Type B pancreatic cell (in vitro differentiated cells): Measurements from ENCODE around the gene DHRS2. TPM values are rescaled to one million over a fixed set of nuclear protein-coding genes. Genes with fewer than 3 reads are reported as not detected.

Source experiments
- DNase-seq: peaks from one replicate; pipeline ENCODE4 v3.0.0; 2021; ENCODE audit warnings: mixed read lengths; ENCODE audit not compliant: unreplicated experiment; ENCODE audit errors: extremely low spot score
- H3K27ac Mint-ChIP-seq: 2 replicates; pipeline ENCODE4 v1.8.0; 2021; ENCODE audit warnings: mild to moderate bottlenecking, mixed read lengths
- H3K27me3 Mint-ChIP-seq: 2 replicates; pipeline ENCODE4 v1.8.0; 2021; ENCODE audit warnings: mixed read lengths
- H3K36me3 Mint-ChIP-seq: 2 replicates; pipeline ENCODE4 v1.8.0; 2021; ENCODE audit warnings: mixed read lengths
- H3K4me1 Mint-ChIP-seq: one replicate; pipeline ENCODE4 v1.8.0; 2021; ENCODE audit warnings: mixed read lengths; ENCODE audit not compliant: unreplicated experiment
- H3K4me3 Mint-ChIP-seq: 2 replicates; pipeline ENCODE4 v1.8.0; 2021; ENCODE audit warnings: mild to moderate bottlenecking, mixed read lengths
- H3K9me3 Mint-ChIP-seq: 2 replicates; pipeline ENCODE4 v1.8.0; 2021; ENCODE audit warnings: mixed read lengths
- CTCF ChIP-seq: fragments of 200-600 bp; sonication (generic); conservative IDR thresholded peaks from 2 replicates; pipeline ENCODE4 v1.5.0; 2021; ENCODE audit warnings: antibody characterized with exemption, mild to moderate bottlenecking
- total RNA-seq: library from RNA; stranded (reverse); gene quantifications from 2 replicates; pipeline ENCODE4 v1.2.1, GENCODE V29; 2021; ENCODE audit warnings: low replicate concordance

The DHRS2 gene
- total RNA-seq, 1 donor from 2014 or later, result 1.4 TPM

- no peak overlapping the region for H3K27ac Mint-ChIP-seq
- H3K4me3 Mint-ChIP-seq, result no peak overlapping the region
- H3K9me3 Mint-ChIP-seq, result peaks cover 6% of the 10 kb centered on the region
- no peaks in the 10 kb centered on the region for H3K4me1 Mint-ChIP-seq
- H3K36me3 Mint-ChIP-seq, result no peaks in the 10 kb centered on the region
- TF ChIP-seq CTCF, result no peak
- DNase-seq, result no peak
- H3K27me3 Mint-ChIP-seq, result no peaks in the 10 kb centered on the region
These were observed 5.2 kb downstream of the DHRS2 start for GRCh38 chr14:23641180-23641914.

GRCh38 chr14:23641915-23642588 is 5.9 kb downstream of the DHRS2 start:
- H3K4me1 Mint-ChIP-seq, result no peaks in the 10 kb centered on the region
- no peaks in the 10 kb centered on the region for H3K27me3 Mint-ChIP-seq
- H3K4me3 Mint-ChIP-seq, result no peak overlapping the region
- TF ChIP-seq CTCF, result no peak
- no peak for DNase-seq
- no peaks in the 10 kb centered on the region for H3K36me3 Mint-ChIP-seq
- peaks cover 6% of the 10 kb centered on the region for H3K9me3 Mint-ChIP-seq
- H3K27ac Mint-ChIP-seq, result no peak overlapping the region

- no peak for TF ChIP-seq CTCF
- Mint-ChIP-seq H3K4me1 (no peaks in the 10 kb centered on the region), H3K27ac (no peak overlapping the region), H3K27me3 (peaks cover 5% of the 10 kb centered on the region), H3K36me3 (no peaks in the 10 kb centered on the region), H3K9me3 (no peaks in the 10 kb centered on the region), H3K4me3 (no peak overlapping the region)
- DNase-seq, result no peak
These were observed 7.5 kb downstream of the DHRS2 start for GRCh38 chr14:23643533-23644194.

GRCh38 chr14:23644195-23644918 is 8.2 kb downstream of the DHRS2 start:
- Mint-ChIP-seq H3K4me3 (no peak overlapping the region), H3K27me3 (peaks cover 8% of the 10 kb centered on the region)

More at GRCh38 chr14:23644195-23644918, 8.2 kb downstream of the DHRS2 start:
- no peak for TF ChIP-seq CTCF
- Mint-ChIP-seq H3K4me1 (no peaks in the 10 kb centered on the region), H3K36me3 (no peaks in the 10 kb centered on the region), H3K9me3 (no peaks in the 10 kb centered on the region), H3K27ac (no peak overlapping the region)
- no peak for DNase-seq
